ENCODE data around the gene NT5DC4. TPM values are rescaled to one million over a fixed set of nuclear protein-coding genes. Genes with fewer than 3 reads are reported as not detected.
"Not testable (repeated sequence)": the region's sequence is repeated elsewhere in the genome, so short reads cannot be mapped to it uniquely, and the experiment has no call there.

Gene NT5DC4
- total RNA-seq, 4 donors from 2014 or later, result not detected

DNA sequence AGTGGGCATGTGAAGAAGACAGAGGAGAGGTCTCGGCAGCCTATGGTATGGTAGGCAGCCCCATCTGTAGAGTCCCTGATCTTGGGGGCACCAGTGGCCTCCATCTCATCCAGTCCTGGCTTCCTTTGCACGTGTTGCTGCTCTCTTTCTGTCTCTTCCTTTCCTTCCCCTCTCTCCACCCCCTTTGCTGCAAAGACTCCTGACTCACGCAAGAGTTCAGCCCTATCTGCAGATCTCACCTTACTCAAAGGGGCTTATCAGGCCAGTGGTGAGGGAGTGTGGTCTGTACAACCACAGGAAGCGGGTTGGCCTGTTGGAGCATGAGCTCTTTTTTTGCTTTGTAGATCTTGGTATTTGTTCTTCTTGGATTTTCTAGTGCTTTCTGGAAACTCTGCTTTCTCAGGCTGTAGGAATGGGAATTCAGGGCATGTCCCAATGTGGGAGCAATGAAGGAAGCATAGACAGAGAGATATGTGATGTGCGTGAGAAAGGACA lies 14.6 kb upstream of the NT5DC4 start:
- Histone ChIP-seq H3K4me1 (no peaks in the 10 kb centered on the region), H3K36me3 (no peaks in the 10 kb centered on the region), H3K27me3 (no peaks in the 10 kb centered on the region), H3K27ac (no peak overlapping the region), H3K9me3 (no peaks in the 10 kb centered on the region), H3K4me3 (no peak overlapping the region)
- intact Hi-C loops (cut with DNase I; ENCODE audit: low total_unique reads), result no loop called here
- no peak for TF ChIP-seq POLR2A (IDR thresholded peaks at IDR 0.05)
- TF ChIP-seq CTCF (IDR thresholded peaks at IDR 0.05), result no peak
- DNase-seq, result no peak

GRCh38 chr2:112706947-112707346 lies 13.9 kb upstream of the NT5DC4 start:
- H3K27me3 ChIP-seq; H3K4me1 ChIP-seq; intact Hi-C loops (cut with DNase I; ENCODE audit: low total_unique reads); DNase-seq; H3K27ac ChIP-seq; H3K36me3 ChIP-seq; H3K4me3 ChIP-seq; H3K9me3 ChIP-seq: not testable (repeated sequence)

- Histone ChIP-seq H3K4me3 (no peak overlapping the region), H3K27ac (no peak overlapping the region), H3K27me3 (no peaks in the 10 kb centered on the region), H3K9me3 (no peaks in the 10 kb centered on the region), H3K4me1 (no peaks in the 10 kb centered on the region), H3K36me3 (no peaks in the 10 kb centered on the region)
- intact Hi-C loops (cut with DNase I; ENCODE audit: low total_unique reads), result no loop called here
- TF ChIP-seq POLR2A (IDR thresholded peaks at IDR 0.05), result no peak
- no peak for TF ChIP-seq CTCF (IDR thresholded peaks at IDR 0.05)
- DNase-seq, result no peak
These were observed 11.9 kb upstream of the NT5DC4 start for GRCh38 chr2:112708968-112709367.

- Histone ChIP-seq H3K27me3 (no peaks in the 10 kb centered on the region), H3K4me3 (no peak overlapping the region), H3K36me3 (no peaks in the 10 kb centered on the region), H3K9me3 (no peaks in the 10 kb centered on the region), H3K4me1 (no peaks in the 10 kb centered on the region), H3K27ac (no peak overlapping the region)
- intact Hi-C loops (cut with DNase I; ENCODE audit: low total_unique reads), result no loop called here
- no peak for TF ChIP-seq POLR2A (IDR thresholded peaks at IDR 0.05)
- TF ChIP-seq CTCF (IDR thresholded peaks at IDR 0.05), result no peak
- DNase-seq, result no peak
These were observed 11.1 kb upstream of the NT5DC4 start for GRCh38 chr2:112709703-112710102.

DNA sequence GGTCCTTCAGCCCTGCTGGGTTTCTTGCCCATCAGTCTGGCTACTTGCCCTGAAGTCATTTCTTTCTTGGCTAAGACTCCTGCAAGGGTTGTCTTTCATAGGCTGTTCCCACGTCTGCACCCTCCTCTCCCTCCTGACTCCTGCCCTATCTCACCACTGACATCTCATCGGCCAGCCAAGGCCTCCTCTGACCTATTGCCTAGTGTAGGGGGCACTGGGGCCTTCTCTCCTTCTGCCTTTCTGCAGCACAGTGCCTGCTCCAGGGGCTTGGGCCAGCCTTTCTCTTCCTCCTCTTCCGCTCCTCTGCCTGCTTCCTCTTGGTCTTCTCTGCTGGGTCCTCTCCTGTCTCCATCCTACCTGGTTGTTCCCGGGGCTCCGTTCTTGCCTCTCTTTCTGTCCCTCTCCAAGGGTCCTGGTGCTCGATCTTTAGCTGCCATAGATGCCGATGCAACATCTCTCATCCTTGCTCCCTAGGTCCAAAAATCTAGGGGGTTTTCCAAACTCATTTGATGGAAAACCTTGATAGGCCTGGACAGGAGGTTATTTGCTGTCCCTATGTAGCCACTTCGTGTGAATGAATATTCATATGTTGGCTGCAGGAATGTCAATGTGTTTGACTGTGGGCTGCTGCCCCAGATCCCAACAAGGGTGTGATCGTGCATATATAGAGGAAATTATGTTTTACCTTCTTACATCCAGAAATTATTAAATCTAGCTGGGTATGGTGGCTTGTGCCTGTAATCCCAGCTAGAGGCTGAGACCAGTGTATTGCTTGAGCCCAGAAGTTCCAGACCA lies 9.7 kb upstream of the NT5DC4 start:
- TF ChIP-seq CTCF (IDR thresholded peaks at IDR 0.05) (no peak), POLR2A (IDR thresholded peaks at IDR 0.05) (no peak)
- Histone ChIP-seq H3K9me3 (no peaks in the 10 kb centered on the region), H3K27ac (no peak overlapping the region), H3K4me3 (no peak overlapping the region), H3K4me1 (no peaks in the 10 kb centered on the region), H3K27me3 (no peaks in the 10 kb centered on the region), H3K36me3 (no peaks in the 10 kb centered on the region)
- intact Hi-C loops (cut with DNase I; ENCODE audit: low total_unique reads), result no loop called here
- no peak for DNase-seq

Data from uterus (tissue), 4 donors.